Activated B cell treated with CpG ODN at 0.5 μM for 24 hours (primary cell): ENCODE results near the gene TTC21A. TPM values are rescaled to one million over a fixed set of nuclear protein-coding genes. Genes with fewer than 3 reads are reported as not detected.
A peak's percentile ranks its signal among the peaks of the same experiment; 100 is the strongest.

ENCODE experiments used
- ATAC-seq: fragments of 200-7000 bp; cut with Tn5 transposase; one replicate; pipeline ENCODE4 v1.10.0; 2021; ENCODE audit warnings: low read depth, mild to moderate bottlenecking, moderate library complexity
- CTCF ChIA-PET: fragments of 350-600 bp; sonication (Branson Sonifier 250); formaldehyde crosslinking; loops from one replicate; lab custom pipeline; 2021; ENCODE audit warnings: antibody characterized with exemption; lab: Charles Lee
- POLR2A ChIA-PET: fragments of 350-600 bp; sonication (Branson Sonifier 250); formaldehyde crosslinking; loops from one replicate; lab custom pipeline; 2021; ENCODE audit warnings: antibody characterized with exemption; lab: Charles Lee
- DNase-seq: peaks from one replicate; pipeline ENCODE4 v3.0.0; 2022
- H3K27ac Mint-ChIP-seq: one replicate; pipeline ENCODE4 v1.8.0; 2020; ENCODE audit warnings: mixed read lengths
- H3K27me3 Mint-ChIP-seq: one replicate; pipeline ENCODE4 v1.8.0; 2021; ENCODE audit warnings: mixed read lengths
- H3K36me3 Mint-ChIP-seq: one replicate; pipeline ENCODE4 v1.8.0; 2021; ENCODE audit warnings: low read depth, mixed read lengths
- H3K4me1 Mint-ChIP-seq: one replicate; pipeline ENCODE4 v1.8.0; 2021; ENCODE audit warnings: mixed read lengths
- H3K4me3 Mint-ChIP-seq: one replicate; pipeline ENCODE4 v1.8.0; 2020; ENCODE audit warnings: mild to moderate bottlenecking, mixed read lengths
- H3K9me3 Mint-ChIP-seq: one replicate; pipeline ENCODE4 v1.8.0; 2020; ENCODE audit warnings: mixed read lengths
- CTCF ChIP-seq: fragments of 200-600 bp; IDR thresholded peaks from one replicate; pipeline ENCODE4 v1.8.0; 2022; ENCODE audit warnings: antibody characterized with exemption, mild to moderate bottlenecking
- intact Hi-C: fragments of 100-400 bp; cut with micrococcal nuclease; formaldehyde crosslinking; loops from one replicate; pipeline ENCODE4 v1.15.1; 2024
- total RNA-seq: library from RNA; stranded (reverse); gene quantifications from 2 replicates; pipeline ENCODE4 v1.2.3, GENCODE V29; 2022

Gene TTC21A
- total RNA-seq, 1 donor from 2014 or later, result 15.9 TPM

GRCh38 chr3:39147711-39148434, 40.4 kb downstream of the TTC21A start:
- Mint-ChIP-seq H3K27me3 (no peaks in the 10 kb centered on the region), H3K9me3 (no peaks in the 10 kb centered on the region), H3K27ac (peak overlapping the region; percentile 99), H3K4me3 (peak overlapping the region; percentile 98), H3K4me1 (peaks cover 79% of the 10 kb centered on the region), H3K36me3 (peaks cover 55% of the 10 kb centered on the region)
- intact Hi-C loops, result no loop called here
- DNase-seq, result no peak
- ChIA-PET CTCF (interaction anchor here (0.9 to 2.5 kb wide), 3 partner anchors 21 to 140 kb away, joined by 3 to 6 read pairs (median 4); no protein-coding TSS in a partner anchor), POLR2A (interaction anchor here (1.0 to 6.0 kb wide), 7 partner anchors 11 to 140 kb away, joined by 3 to 42 read pairs (median 7); no protein-coding TSS in a partner anchor)
- ATAC-seq, result no peak
- no peak for TF ChIP-seq CTCF

- Mint-ChIP-seq H3K4me1 (peaks cover 74% of the 10 kb centered on the region), H3K36me3 (peaks cover 49% of the 10 kb centered on the region), H3K27ac (peak overlapping the region; percentile 99), H3K27me3 (no peaks in the 10 kb centered on the region), H3K4me3 (peak overlapping the region; percentile 98), H3K9me3 (no peaks in the 10 kb centered on the region)
- POLR2A ChIA-PET, result interaction anchor here (0.8 to 6.0 kb wide), 8 partner anchors 11 to 140 kb away, joined by 3 to 42 read pairs (median 6); no protein-coding TSS in a partner anchor
- CTCF ChIA-PET, result interaction anchor here (1.2 to 2.5 kb wide), 2 partner anchors 41 to 42 kb away, joined by 3 to 6 read pairs; partner anchors contain the start of genes GORASP1 and TTC21A
- DNase-seq (no peak), ATAC-seq (no peak)
- TF ChIP-seq CTCF, result no peak
- intact Hi-C loops, result no loop called here
Measured at GRCh38 chr3:39148435-39149058, 41.1 kb downstream of the TTC21A start.

- Mint-ChIP-seq H3K4me1 (peaks cover 78% of the 10 kb centered on the region), H3K27me3 (no peaks in the 10 kb centered on the region), H3K9me3 (no peaks in the 10 kb centered on the region), H3K27ac (peak overlapping the region; percentile 99), H3K36me3 (peaks cover 43% of the 10 kb centered on the region), H3K4me3 (peak overlapping the region; percentile 98)
- no peak for TF ChIP-seq CTCF
- intact Hi-C loops, result no loop called here
- ChIA-PET CTCF (interaction anchor here (1.2 to 2.5 kb wide), 2 partner anchors 41 to 42 kb away, joined by 3 to 6 read pairs; partner anchors contain the start of genes GORASP1 and TTC21A), POLR2A (interaction anchor here (0.8 to 6.0 kb wide), 9 partner anchors 12 to 235 kb away, joined by 3 to 42 read pairs (median 5); no protein-coding TSS in a partner anchor)
- ATAC-seq (peak; percentile 10), DNase-seq (no peak)
Measured at GRCh38 chr3:39149059-39149455, 41.6 kb downstream of the TTC21A start.

GRCh38 chr3:39149498-39150147, 42.1 kb downstream of the TTC21A start:
- Mint-ChIP-seq H3K9me3 (no peaks in the 10 kb centered on the region), H3K4me1 (peaks cover 78% of the 10 kb centered on the region), H3K36me3 (peaks cover 38% of the 10 kb centered on the region), H3K4me3 (peak overlapping the region; percentile 98), H3K27me3 (no peaks in the 10 kb centered on the region), H3K27ac (peak overlapping the region; percentile 99)
- ChIA-PET CTCF (interaction anchor here (1.0 to 1.2 kb wide), 3 partner anchors 41 to 46 kb away, joined by 3 to 4 read pairs (median 3); partner anchors contain the start of genes GORASP1 and TTC21A), POLR2A (interaction anchor here (0.8 to 6.0 kb wide), 8 partner anchors 22 to 235 kb away, joined by 3 to 42 read pairs (median 6); no protein-coding TSS in a partner anchor)
- intact Hi-C loops, result loop anchor here (2.0 kb wide), 1 partner anchor 1011 kb away; the partner anchor contains the start of gene MYD88
- ATAC-seq (no peak), DNase-seq (no peak)
- no peak for TF ChIP-seq CTCF
